Ishikawa (cell line): ENCODE measurements around the gene NSL1.

ENCODE experiments used
- CEBPB ChIP-seq: IDR thresholded peaks from 2 replicates; pipeline ENCODE4 v1.6.1; 2012
- CREB1 ChIP-seq: IDR thresholded peaks from 2 replicates; pipeline ENCODE4 v1.6.1; 2012; ENCODE audit warnings: low read depth
- EGR1 ChIP-seq: IDR thresholded peaks from 2 replicates; pipeline ENCODE4 v1.6.1; 2012
- EP300 ChIP-seq: IDR thresholded peaks from 2 replicates; pipeline ENCODE4 v1.6.1; 2012; ENCODE audit warnings: borderline replicate concordance
- FOXM1 ChIP-seq: IDR thresholded peaks from 2 replicates; pipeline ENCODE4 v1.6.1; 2012; ENCODE audit warnings: low read depth, borderline replicate concordance
- MAX ChIP-seq: IDR thresholded peaks from 2 replicates; pipeline ENCODE4 v1.6.1; 2012
- NFIC ChIP-seq: IDR thresholded peaks from 2 replicates; pipeline ENCODE4 v1.6.1; 2012
- RAD21 ChIP-seq: IDR thresholded peaks from 2 replicates; pipeline ENCODE4 v1.6.1; 2012; ENCODE audit warnings: low read depth
- TAF1 ChIP-seq: IDR thresholded peaks from 2 replicates; pipeline ENCODE4 v1.6.1; 2012; ENCODE audit warnings: low read depth, mild to moderate bottlenecking
- TCF12 ChIP-seq: IDR thresholded peaks from 2 replicates; pipeline ENCODE4 v1.6.1; 2012; ENCODE audit warnings: low read depth
- TEAD4 ChIP-seq: IDR thresholded peaks from 2 replicates; pipeline ENCODE4 v1.6.1; 2012
- YY1 ChIP-seq: IDR thresholded peaks from 2 replicates; pipeline ENCODE4 v1.6.1; 2012; ENCODE audit warnings: low read depth
- ZBTB7A ChIP-seq: IDR thresholded peaks from 2 replicates; pipeline ENCODE4 v1.6.1; 2012; ENCODE audit warnings: low read depth
- TF ChIP-seq, protein P1 (sequence below): IDR thresholded peaks from 2 replicates; pipeline ENCODE4 v1.6.1; 2012; ENCODE audit warnings: low read depth, mild to moderate bottlenecking
- TF ChIP-seq, protein P2 (sequence below): IDR thresholded peaks from 2 replicates; pipeline ENCODE4 v1.6.1; 2012

NSL1 gene

GRCh38 chr1:212762234-212762633 is 29.3 kb downstream of the NSL1 start:
- TF ChIP-seq TAF1 (no peak), CEBPB (no peak), MAX (no peak), YY1 (no peak), TCF12 (no peak), TEAD4 (no peak), ZBTB7A (no peak), RAD21 (no peak), NFIC (no peak), CREB1 (no peak), FOXM1 (no peak), EP300 (no peak)
- TF ChIP-seq, protein P1, sequence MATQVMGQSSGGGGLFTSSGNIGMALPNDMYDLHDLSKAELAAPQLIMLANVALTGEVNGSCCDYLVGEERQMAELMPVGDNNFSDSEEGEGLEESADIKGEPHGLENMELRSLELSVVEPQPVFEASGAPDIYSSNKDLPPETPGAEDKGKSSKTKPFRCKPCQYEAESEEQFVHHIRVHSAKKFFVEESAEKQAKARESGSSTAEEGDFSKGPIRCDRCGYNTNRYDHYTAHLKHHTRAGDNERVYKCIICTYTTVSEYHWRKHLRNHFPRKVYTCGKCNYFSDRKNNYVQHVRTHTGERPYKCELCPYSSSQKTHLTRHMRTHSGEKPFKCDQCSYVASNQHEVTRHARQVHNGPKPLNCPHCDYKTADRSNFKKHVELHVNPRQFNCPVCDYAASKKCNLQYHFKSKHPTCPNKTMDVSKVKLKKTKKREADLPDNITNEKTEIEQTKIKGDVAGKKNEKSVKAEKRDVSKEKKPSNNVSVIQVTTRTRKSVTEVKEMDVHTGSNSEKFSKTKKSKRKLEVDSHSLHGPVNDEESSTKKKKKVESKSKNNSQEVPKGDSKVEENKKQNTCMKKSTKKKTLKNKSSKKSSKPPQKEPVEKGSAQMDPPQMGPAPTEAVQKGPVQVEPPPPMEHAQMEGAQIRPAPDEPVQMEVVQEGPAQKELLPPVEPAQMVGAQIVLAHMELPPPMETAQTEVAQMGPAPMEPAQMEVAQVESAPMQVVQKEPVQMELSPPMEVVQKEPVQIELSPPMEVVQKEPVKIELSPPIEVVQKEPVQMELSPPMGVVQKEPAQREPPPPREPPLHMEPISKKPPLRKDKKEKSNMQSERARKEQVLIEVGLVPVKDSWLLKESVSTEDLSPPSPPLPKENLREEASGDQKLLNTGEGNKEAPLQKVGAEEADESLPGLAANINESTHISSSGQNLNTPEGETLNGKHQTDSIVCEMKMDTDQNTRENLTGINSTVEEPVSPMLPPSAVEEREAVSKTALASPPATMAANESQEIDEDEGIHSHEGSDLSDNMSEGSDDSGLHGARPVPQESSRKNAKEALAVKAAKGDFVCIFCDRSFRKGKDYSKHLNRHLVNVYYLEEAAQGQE = no peak
- TF ChIP-seq, protein P2, sequence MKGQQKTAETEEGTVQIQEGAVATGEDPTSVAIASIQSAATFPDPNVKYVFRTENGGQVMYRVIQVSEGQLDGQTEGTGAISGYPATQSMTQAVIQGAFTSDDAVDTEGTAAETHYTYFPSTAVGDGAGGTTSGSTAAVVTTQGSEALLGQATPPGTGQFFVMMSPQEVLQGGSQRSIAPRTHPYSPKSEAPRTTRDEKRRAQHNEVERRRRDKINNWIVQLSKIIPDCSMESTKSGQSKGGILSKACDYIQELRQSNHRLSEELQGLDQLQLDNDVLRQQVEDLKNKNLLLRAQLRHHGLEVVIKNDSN = no peak

- TF ChIP-seq MAX (no peak), RAD21 (peak; percentile 31)
Observed at GRCh38 chr1:212760126-212760823, 31.3 kb downstream of the NSL1 start.

GRCh38 chr1:212759683-212760082 is 31.9 kb downstream of the NSL1 start:
- TF ChIP-seq NFIC (no peak), EGR1 (no peak), EP300 (no peak), CEBPB (no peak), TAF1 (no peak), MAX (no peak), RAD21 (no peak), TCF12 (no peak), CREB1 (no peak), TEAD4 (no peak), ZBTB7A (no peak), YY1 (no peak), FOXM1 (no peak)
- TF ChIP-seq, protein P2 = no peak
- TF ChIP-seq, protein P1 = no peak

GRCh38 chr1:212754680-212755079 is 36.9 kb downstream of the NSL1 start:
- TF ChIP-seq CREB1 (no peak), EGR1 (no peak), MAX (no peak), EP300 (no peak), FOXM1 (no peak), TAF1 (no peak), CEBPB (no peak), RAD21 (no peak), TCF12 (no peak), ZBTB7A (no peak), TEAD4 (no peak), NFIC (no peak), YY1 (no peak)
- TF ChIP-seq, protein P2 = no peak
- TF ChIP-seq, protein P1 = no peak
